ENCODE measurements around the gene SLC35F1. TPM values are rescaled to one million over a fixed set of nuclear protein-coding genes. Genes with fewer than 3 reads are reported as not detected.

SLC35F1 gene
- total RNA-seq, 1 donor from 2014 or later, result 22.4 TPM

DNA sequence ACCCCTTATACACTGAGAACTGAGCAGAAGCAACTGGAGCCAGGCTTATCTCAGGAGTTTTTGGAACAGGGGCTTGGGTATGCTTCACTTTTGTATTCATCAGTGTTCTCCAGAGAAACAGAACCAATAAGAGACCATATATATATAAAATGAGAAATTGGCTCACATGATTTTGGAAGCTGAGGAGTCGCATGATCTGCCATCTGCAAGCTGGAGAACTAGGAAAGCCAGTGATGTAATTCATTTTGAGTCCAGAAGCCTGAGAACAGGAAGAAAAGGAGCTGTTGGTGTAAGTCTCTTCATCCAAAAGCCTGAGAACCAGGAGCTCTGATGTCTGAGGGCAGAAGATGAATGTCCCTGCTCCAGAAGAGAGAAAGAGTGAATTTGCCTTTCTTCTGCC is 272.0 kb downstream of the SLC35F1 start:
- no peak overlapping the region for H3K4me3 Mint-ChIP-seq (ENCODE audit: unreplicated experiment)
- no peaks in the 10 kb centered on the region for H3K4me1 Mint-ChIP-seq (ENCODE audit: low read depth, unreplicated experiment)
- TF ChIP-seq, protein P1, sequence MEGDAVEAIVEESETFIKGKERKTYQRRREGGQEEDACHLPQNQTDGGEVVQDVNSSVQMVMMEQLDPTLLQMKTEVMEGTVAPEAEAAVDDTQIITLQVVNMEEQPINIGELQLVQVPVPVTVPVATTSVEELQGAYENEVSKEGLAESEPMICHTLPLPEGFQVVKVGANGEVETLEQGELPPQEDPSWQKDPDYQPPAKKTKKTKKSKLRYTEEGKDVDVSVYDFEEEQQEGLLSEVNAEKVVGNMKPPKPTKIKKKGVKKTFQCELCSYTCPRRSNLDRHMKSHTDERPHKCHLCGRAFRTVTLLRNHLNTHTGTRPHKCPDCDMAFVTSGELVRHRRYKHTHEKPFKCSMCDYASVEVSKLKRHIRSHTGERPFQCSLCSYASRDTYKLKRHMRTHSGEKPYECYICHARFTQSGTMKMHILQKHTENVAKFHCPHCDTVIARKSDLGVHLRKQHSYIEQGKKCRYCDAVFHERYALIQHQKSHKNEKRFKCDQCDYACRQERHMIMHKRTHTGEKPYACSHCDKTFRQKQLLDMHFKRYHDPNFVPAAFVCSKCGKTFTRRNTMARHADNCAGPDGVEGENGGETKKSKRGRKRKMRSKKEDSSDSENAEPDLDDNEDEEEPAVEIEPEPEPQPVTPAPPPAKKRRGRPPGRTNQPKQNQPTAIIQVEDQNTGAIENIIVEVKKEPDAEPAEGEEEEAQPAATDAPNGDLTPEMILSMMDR (IDR thresholded peaks at IDR 0.05; ENCODE audit: partially characterized antibody, unreplicated experiment), result no peak
- H3K27ac Mint-ChIP-seq (ENCODE audit: unreplicated experiment), result no peak overlapping the region
- no peaks in the 10 kb centered on the region for H3K27me3 Mint-ChIP-seq (ENCODE audit: unreplicated experiment)
- no peaks in the 10 kb centered on the region for H3K9me3 Mint-ChIP-seq (ENCODE audit: unreplicated experiment)
- peaks cover 3% of the 10 kb centered on the region for H3K36me3 Mint-ChIP-seq (ENCODE audit: unreplicated experiment)
- no peak for DNase-seq

DNA sequence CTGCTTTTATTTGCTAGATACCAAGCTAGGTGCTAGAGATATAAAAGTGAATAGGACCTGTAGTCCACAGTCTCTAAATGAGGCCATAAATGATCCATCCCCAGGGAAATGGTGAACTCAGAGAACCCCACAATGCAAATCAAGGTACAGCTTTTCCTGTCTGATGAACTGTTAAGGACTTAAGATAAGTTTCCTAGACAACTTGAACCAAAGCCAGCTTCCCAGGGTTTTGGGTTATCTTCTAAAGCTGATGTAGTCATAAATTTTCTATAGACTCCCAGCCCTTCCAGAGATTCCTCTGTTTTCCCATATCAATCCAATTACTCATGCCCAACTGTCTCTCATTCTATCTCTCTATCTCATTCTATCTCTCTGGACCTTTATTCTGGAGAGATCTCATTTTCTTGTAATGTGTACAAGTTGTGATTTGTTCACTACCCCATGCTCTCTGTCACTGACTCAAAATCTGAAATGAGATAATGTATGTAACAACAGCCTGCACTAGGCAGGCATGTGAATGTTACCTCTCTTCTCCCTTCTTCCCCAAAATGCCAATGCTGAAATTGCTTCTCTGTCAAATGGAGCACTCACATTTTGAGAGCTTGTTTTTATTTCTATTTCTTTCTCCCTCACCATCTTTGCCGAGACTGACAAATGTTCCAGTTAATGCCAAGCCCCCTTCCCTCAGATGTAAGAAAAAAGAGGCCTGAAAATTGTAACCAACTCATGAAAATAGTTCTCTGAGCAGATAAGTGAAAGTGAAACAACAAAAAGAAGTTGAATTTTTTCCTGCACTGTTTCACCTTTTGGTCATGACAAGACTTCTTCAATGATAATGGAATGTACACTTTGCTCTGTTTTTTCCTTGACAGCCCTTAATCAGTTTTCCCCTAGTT is 279.9 kb downstream of the SLC35F1 start:
- no peak for DNase-seq
- Mint-ChIP-seq H3K4me3 (ENCODE audit: unreplicated experiment) (no peak overlapping the region), H3K9me3 (ENCODE audit: unreplicated experiment) (no peaks in the 10 kb centered on the region), H3K4me1 (ENCODE audit: low read depth, unreplicated experiment) (peaks cover 3% of the 10 kb centered on the region), H3K27me3 (ENCODE audit: unreplicated experiment) (no peaks in the 10 kb centered on the region), H3K36me3 (ENCODE audit: unreplicated experiment) (no peaks in the 10 kb centered on the region), H3K27ac (ENCODE audit: unreplicated experiment) (no peak overlapping the region)
- TF ChIP-seq, protein P1 (IDR thresholded peaks at IDR 0.05; ENCODE audit: partially characterized antibody, unreplicated experiment), result no peak

DNA sequence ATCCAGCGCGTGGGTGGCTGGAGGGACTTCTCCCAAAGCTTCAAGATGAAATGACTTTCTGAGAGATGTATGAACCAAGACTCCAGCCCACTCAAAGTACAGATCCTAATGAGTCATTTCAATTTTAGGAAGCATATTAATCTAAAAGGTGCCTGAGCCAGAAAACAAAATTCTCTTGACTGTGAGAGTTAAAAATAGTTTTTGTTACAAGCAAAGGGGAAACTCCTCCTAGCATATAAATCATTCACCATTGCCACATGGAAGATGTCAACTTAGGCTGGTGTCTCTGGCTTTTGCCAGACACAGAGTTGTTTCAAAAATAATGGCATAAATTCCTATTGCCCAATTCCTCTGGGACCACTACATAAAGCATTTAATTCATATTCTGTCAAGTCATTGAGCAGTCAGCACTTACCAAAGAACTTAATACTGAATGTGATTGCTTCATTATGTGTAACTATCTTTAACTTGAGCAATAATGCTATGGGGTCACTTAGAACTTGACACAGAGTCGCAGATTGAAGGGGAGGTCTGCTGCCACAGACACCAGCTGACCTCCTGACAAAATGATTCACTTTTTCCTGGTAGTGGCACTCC is 280.6 kb downstream of the SLC35F1 start:
- H3K27ac Mint-ChIP-seq (ENCODE audit: unreplicated experiment), result no peak overlapping the region
- no peak for DNase-seq

DNA sequence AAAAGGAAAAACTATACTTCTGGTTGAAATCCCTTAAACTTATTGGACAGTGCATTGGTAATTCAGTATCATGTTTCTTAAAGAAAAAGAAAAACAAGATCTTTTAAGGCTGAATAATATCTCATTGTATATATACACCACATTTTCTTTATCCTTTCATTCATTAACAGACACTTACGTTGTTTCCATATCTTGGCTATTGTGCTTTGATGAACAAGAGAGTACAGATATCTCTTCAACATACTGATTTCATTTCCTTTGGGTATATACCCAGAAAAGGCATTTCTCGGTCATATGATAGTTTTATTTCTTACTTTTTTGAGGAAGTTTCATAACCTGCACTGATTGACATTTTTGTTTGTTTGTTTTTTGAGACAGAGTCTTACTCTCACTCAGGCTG is 281.5 kb downstream of the SLC35F1 start:
- Mint-ChIP-seq H3K4me3 (ENCODE audit: unreplicated experiment) (no peak overlapping the region), H3K4me1 (ENCODE audit: low read depth, unreplicated experiment) (peaks cover 3% of the 10 kb centered on the region), H3K27ac (ENCODE audit: unreplicated experiment) (no peak overlapping the region), H3K27me3 (ENCODE audit: unreplicated experiment) (no peaks in the 10 kb centered on the region), H3K9me3 (ENCODE audit: unreplicated experiment) (no peaks in the 10 kb centered on the region), H3K36me3 (ENCODE audit: unreplicated experiment) (no peaks in the 10 kb centered on the region)
- no peak for DNase-seq
- TF ChIP-seq, protein P1 (IDR thresholded peaks at IDR 0.05; ENCODE audit: partially characterized antibody, unreplicated experiment), result no peak

More for the DNA sequence above, 280.6 kb downstream of the SLC35F1 start:
- Mint-ChIP-seq H3K27me3 (ENCODE audit: unreplicated experiment) (no peaks in the 10 kb centered on the region), H3K4me3 (ENCODE audit: unreplicated experiment) (no peak overlapping the region), H3K4me1 (ENCODE audit: low read depth, unreplicated experiment) (peaks cover 3% of the 10 kb centered on the region), H3K9me3 (ENCODE audit: unreplicated experiment) (no peaks in the 10 kb centered on the region), H3K36me3 (ENCODE audit: unreplicated experiment) (no peaks in the 10 kb centered on the region)
- TF ChIP-seq, protein P1 (IDR thresholded peaks at IDR 0.05; ENCODE audit: partially characterized antibody, unreplicated experiment), result no peak

DNA sequence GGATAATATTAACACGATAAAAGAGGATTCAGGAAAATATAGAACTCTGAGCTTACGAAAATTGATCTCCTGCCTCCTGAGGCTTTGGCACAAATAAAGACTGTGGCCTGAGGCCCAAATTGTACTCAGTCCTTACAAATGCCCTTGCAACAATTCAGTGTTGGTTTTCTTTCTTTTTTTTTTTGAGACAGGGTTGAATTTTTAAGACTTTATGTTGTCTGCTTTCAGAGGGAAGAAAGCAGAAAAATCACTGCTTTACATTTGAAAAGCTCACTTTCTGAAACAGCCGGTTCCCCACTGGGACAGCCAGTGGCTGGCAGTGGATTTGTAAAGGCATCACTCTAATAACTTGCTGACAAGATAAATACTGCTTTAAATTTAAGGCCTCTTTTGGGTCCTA is 290.5 kb downstream of the SLC35F1 start:
- H3K4me3 Mint-ChIP-seq (ENCODE audit: unreplicated experiment), result no peak overlapping the region
- DNase-seq, result no peak
- no peaks in the 10 kb centered on the region for H3K9me3 Mint-ChIP-seq (ENCODE audit: unreplicated experiment)

More for the DNA sequence above, 290.5 kb downstream of the SLC35F1 start:
- Mint-ChIP-seq H3K4me1 (ENCODE audit: low read depth, unreplicated experiment) (peaks cover 4% of the 10 kb centered on the region), H3K27ac (ENCODE audit: unreplicated experiment) (no peak overlapping the region), H3K27me3 (ENCODE audit: unreplicated experiment) (no peaks in the 10 kb centered on the region), H3K36me3 (ENCODE audit: unreplicated experiment) (no peaks in the 10 kb centered on the region)
- TF ChIP-seq, protein P1 (IDR thresholded peaks at IDR 0.05; ENCODE audit: partially characterized antibody, unreplicated experiment), result no peak

All from glutamatergic neuron (in vitro differentiated cells).